GM23248 (cell line): ENCODE results near the gene TIGD3. TPM values are rescaled to one million over a fixed set of nuclear protein-coding genes. Genes with fewer than 3 reads are reported as not detected.

ENCODE experiments used
- DNase-seq: peaks from one replicate; pipeline ENCODE4 v3.0.0-alpha.2; 2015
- H2AFZ ChIP-seq: fragments of 200-600 bp; sonication (generic); 2 replicates; pipeline ENCODE4 v1.6.1; 2016; ENCODE audit warnings: antibody characterized with exemption
- H3F3A ChIP-seq: fragments of 200-600 bp; sonication (generic); 2 replicates; pipeline ENCODE4 v1.6.1; 2016; ENCODE audit warnings: mild to moderate bottlenecking, antibody characterized with exemption, mixed run types; ENCODE audit not compliant: insufficient read depth
- H3K27ac ChIP-seq: fragments of 200-600 bp; sonication (generic); 2 replicates; pipeline ENCODE4 v1.5.1; 2016; ENCODE audit warnings: mild to moderate bottlenecking
- H3K27me3 ChIP-seq: fragments of 200-600 bp; sonication (generic); replicated peaks from 2 replicates; pipeline ENCODE4 v1.6.1; 2016; ENCODE audit warnings: mild to moderate bottlenecking; ENCODE audit not compliant: insufficient read depth
- H3K36me3 ChIP-seq: fragments of 200-600 bp; sonication (generic); 2 replicates; pipeline ENCODE4 v1.6.1; 2016; ENCODE audit warnings: low read depth, mild to moderate bottlenecking
- H3K4me1 ChIP-seq: fragments of 200-600 bp; sonication (generic); 2 replicates; pipeline ENCODE4 v1.6.1; 2016; ENCODE audit warnings: mild to moderate bottlenecking; ENCODE audit not compliant: insufficient read depth
- H3K4me2 ChIP-seq: fragments of 200-600 bp; sonication (generic); one replicate; pipeline ENCODE4 v1.6.1; 2016; ENCODE audit warnings: mild to moderate bottlenecking; ENCODE audit not compliant: unreplicated experiment
- H3K4me3 ChIP-seq: fragments of 200-600 bp; sonication (generic); 2 replicates; pipeline ENCODE4 v1.5.1; 2016; ENCODE audit warnings: mild to moderate bottlenecking
- H3K79me2 ChIP-seq: fragments of 200-600 bp; sonication (generic); 2 replicates; pipeline ENCODE4 v1.6.1; 2016; ENCODE audit warnings: mild to moderate bottlenecking; ENCODE audit not compliant: insufficient read depth
- H3K9ac ChIP-seq: fragments of 200-600 bp; sonication (generic); 2 replicates; pipeline ENCODE4 v1.6.1; 2016; ENCODE audit warnings: mild to moderate bottlenecking
- H3K9me2 ChIP-seq: fragments of 200-600 bp; sonication (generic); 2 replicates; pipeline ENCODE4 v1.6.1; 2016; ENCODE audit warnings: mixed run types, mild to moderate bottlenecking, moderate library complexity; ENCODE audit not compliant: insufficient read depth
- H3K9me3 ChIP-seq: fragments of 200-600 bp; sonication (generic); one replicate; pipeline ENCODE4 v1.6.1; 2017; ENCODE audit warnings: low read depth
- H4K20me1 ChIP-seq: fragments of 200-600 bp; sonication (generic); 2 replicates; pipeline ENCODE4 v1.6.0; 2016; ENCODE audit not compliant: insufficient read depth
- EZH2 ChIP-seq: fragments of 200-600 bp; sonication (generic); IDR thresholded peaks from 2 replicates; pipeline ENCODE4 v1.6.1; 2018; ENCODE audit warnings: antibody characterized with exemption, mild to moderate bottlenecking; ENCODE audit not compliant: insufficient read depth, poor library complexity, severe bottlenecking
- EZH2phosphoT487 ChIP-seq: fragments of 200-600 bp; sonication (generic); IDR thresholded peaks from 2 replicates; pipeline ENCODE4 v1.6.1; 2018; ENCODE audit warnings: antibody characterized with exemption, moderate library complexity, mild to moderate bottlenecking, low read depth; ENCODE audit not compliant: insufficient read depth
- WGBS, 2 experiments: methylation state at CpG; one replicate each; pipeline ENCODE4 v1.1.6; 2015 to 2017; ENCODE audit warnings: low lambda C conversion rate in 2 of 2, low coverage in 1 of 2; ENCODE audit errors: missing lambda C conversion rate in 2 of 2; 5-methylcytosine and 5-hydroxymethylcytosine counted together
- in situ Hi-C: fragments of 300-500 bp; cut with MboI; formaldehyde crosslinking; loops from 2 replicates; pipeline ENCODE4 v1.15.0; 2020
- polyA plus RNA-seq: library from polyadenylated mRNA; unstranded; fragments of >200 nt; fragmentation: Nextera tagmentation; extraction: Ambion mirVana; gene quantifications from 2 replicates; pipeline ENCODE4 v1.2.1, GENCODE V29; 2016
- total RNA-seq: library from RNA; depleted of rRNA; stranded (reverse); fragments of >200 nt; shearing (Covaris generic); gene quantifications from 2 replicates; pipeline ENCODE4 v1.2.3, GENCODE V29; 2014

Gene TIGD3
- total and polyA plus RNA-seq, 2 experiments from 2014 or later = not detected

DNA sequence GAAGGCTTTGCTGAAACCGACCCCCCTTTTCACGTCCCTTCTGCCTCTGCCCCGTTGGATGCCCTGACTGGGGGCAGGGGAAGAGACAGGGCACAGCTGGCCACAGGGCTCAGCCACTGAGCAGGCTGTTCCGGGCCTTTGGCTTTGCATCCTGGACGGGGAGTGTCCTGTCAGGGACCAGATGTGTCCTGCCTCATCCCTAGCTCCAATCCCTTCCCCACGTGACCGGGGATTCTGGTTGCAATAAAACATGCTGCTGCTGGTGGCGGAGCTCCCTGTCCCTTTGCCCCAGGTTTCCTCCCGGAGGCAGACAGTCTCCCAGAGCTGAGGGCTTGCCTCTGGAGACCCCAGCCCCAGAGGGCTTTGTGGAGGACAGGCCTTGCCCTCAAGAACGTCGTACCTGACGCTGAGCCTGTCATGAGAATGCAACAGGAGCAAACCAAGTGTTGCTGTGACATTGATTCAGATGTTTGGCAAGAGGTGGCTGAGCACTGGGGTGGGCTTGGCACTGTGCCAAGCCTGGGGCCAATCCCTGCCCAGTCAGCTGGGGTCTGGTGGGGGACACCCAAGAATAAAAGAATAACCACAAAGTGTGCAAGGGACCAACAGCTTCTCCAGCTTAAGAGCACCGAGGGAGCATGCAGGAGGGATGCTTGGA, 32.6 kb upstream of the TIGD3 start:
- H3K9ac ChIP-seq = peak overlapping the region; percentile 16; the same call in 1 of the 2 replicates
- H3K9me3 ChIP-seq = no peaks in the 10 kb centered on the region
- peaks cover 14% of the 10 kb centered on the region for H3K4me1 ChIP-seq
- peaks cover 34% of the 10 kb centered on the region for H3K36me3 ChIP-seq
- H4K20me1 ChIP-seq = peaks cover 12% of the 10 kb centered on the region; the same call in 1 of the 2 replicates
- no peaks in the 10 kb centered on the region for H3K9me2 ChIP-seq
- in situ Hi-C loops = loop anchor here (10.0 kb wide), 1 partner anchor 47 kb away; no protein-coding TSS in a partner anchor
- H3K4me2 ChIP-seq = no peak overlapping the region
- no peaks in the 10 kb centered on the region for H3K27me3 ChIP-seq
- no peak overlapping the region for H3K4me3 ChIP-seq
- no peak overlapping the region for H2AFZ ChIP-seq
- H3K27ac ChIP-seq = no peak overlapping the region
- no peak for DNase-seq
- 40 to 42% methylated on average over 13 of the region's 13 CpGs for WGBS, 2 experiments
- peaks cover 64% of the 10 kb centered on the region for H3K79me2 ChIP-seq
- peaks cover 67% of the 10 kb centered on the region for H3F3A ChIP-seq
- no peak for TF ChIP-seq EZH2phosphoT487
- TF ChIP-seq EZH2 = no peak

DNA sequence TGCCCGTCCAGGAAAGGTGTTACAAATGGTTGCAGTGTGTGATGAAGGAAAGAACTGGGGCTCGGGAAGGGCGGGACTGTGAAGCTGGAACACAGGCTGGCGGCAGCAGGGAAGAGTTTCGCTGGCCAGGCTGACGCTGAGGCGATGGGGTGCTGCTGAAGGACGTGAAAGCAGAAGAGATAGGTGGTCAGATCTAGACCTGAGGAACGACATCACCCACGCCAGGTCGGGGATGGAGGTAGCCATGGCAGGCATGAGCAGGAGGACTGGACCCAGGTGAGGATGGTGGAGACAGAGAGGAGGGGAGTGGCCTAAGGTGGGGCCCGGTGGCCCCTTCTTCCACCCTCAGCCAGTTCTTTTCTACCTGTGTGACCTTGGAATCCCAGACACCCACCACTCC, 30.7 kb upstream of the TIGD3 start:
- Histone ChIP-seq H3K79me2 (peaks cover 49% of the 10 kb centered on the region), H2AFZ (no peak overlapping the region), H3K27ac (no peak overlapping the region), H3F3A (peaks cover 74% of the 10 kb centered on the region), H3K4me1 (peaks cover 5% of the 10 kb centered on the region), H3K9me2 (no peaks in the 10 kb centered on the region), H3K9ac (no peak overlapping the region), H3K9me3 (no peaks in the 10 kb centered on the region), H3K27me3 (no peaks in the 10 kb centered on the region), H3K4me3 (no peak overlapping the region), H4K20me1 (peaks cover 12% of the 10 kb centered on the region; the same call in 1 of the 2 replicates), H3K36me3 (peaks cover 34% of the 10 kb centered on the region), H3K4me2 (no peak overlapping the region)
- TF ChIP-seq EZH2 (no peak), EZH2phosphoT487 (no peak)
- WGBS, 2 experiments = 85 to 87% methylated on average over 11 to 12 of the region's 12 CpGs
- no peak for DNase-seq
- in situ Hi-C loops = loop anchor here (10.0 kb wide), 1 partner anchor 49 kb away; no protein-coding TSS in a partner anchor

DNA sequence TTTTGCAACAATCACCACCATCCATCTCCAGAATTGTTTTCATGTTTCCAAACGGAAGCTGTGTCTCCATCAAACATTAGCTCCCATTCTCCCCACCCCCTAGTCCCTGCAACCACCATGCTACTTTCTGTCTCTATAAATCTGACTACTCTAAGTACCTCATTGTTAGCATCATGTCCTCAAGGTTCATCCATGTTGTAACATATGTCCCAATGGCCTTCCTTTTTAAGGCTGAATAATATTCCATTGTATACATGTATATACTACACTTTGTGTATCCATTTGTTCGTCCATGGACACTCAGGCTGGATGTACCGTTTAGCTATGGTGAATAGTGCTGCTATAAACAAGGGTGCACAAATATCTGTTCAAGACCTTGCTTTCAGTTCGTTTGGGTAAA, 29.1 kb upstream of the TIGD3 start:
- 79 to 89% methylated on average over 4 of the region's 4 CpGs for WGBS, 2 experiments
- Histone ChIP-seq H3K4me3 (no peak overlapping the region), H3K27ac (no peak overlapping the region), H3K4me1 (0 out of 2 replicates have a peak, but pooled peaks cover 3% of the 10 kb centered on the region), H3K9ac (no peak overlapping the region), H4K20me1 (peaks cover 12% of the 10 kb centered on the region; the same call in 1 of the 2 replicates), H3K79me2 (peaks cover 33% of the 10 kb centered on the region), H2AFZ (no peak overlapping the region), H3K9me3 (no peaks in the 10 kb centered on the region), H3K27me3 (no peaks in the 10 kb centered on the region), H3K36me3 (peaks cover 32% of the 10 kb centered on the region), H3K4me2 (no peak overlapping the region), H3K9me2 (no peaks in the 10 kb centered on the region), H3F3A (peaks cover 69% of the 10 kb centered on the region)
- in situ Hi-C loops = loop anchor here (10.0 kb wide), 1 partner anchor 51 kb away; no protein-coding TSS in a partner anchor
- no peak for DNase-seq
- TF ChIP-seq EZH2phosphoT487 (no peak), EZH2 (no peak)

DNA sequence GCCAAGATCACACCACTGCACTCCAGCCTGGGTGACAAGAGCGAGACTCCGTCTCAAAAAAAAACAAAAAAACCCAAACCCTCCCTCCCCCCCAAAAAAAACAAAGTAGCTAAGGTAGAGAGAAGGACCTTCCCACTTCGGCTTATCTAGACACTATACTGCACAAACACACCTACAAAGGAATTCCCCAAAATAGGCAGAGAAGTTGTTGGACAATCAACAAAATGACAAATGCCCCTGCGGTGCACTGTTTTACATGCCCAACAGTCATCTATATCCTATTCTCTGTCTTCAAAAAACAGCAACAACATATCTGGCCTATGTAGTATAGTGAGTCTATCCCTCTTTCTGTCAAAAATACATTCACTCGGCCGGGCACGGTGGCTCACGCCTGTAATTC, 27.5 kb upstream of the TIGD3 start:
- DNase-seq = no peak
- Histone ChIP-seq H3K9me2 (no peaks in the 10 kb centered on the region), H3K9ac (no peak overlapping the region), H3K36me3 (peaks cover 17% of the 10 kb centered on the region), H4K20me1 (peaks cover 8% of the 10 kb centered on the region; the same call in 1 of the 2 replicates), H3K9me3 (no peaks in the 10 kb centered on the region), H3K27ac (no peak overlapping the region), H3K4me2 (no peak overlapping the region), H3F3A (peaks cover 67% of the 10 kb centered on the region), H2AFZ (no peak overlapping the region), H3K79me2 (peaks cover 17% of the 10 kb centered on the region), H3K27me3 (no peaks in the 10 kb centered on the region), H3K4me3 (no peak overlapping the region), H3K4me1 (0 out of 2 replicates have a peak, but pooled peaks cover 3% of the 10 kb centered on the region)
- in situ Hi-C loops = loop anchor here (10.0 kb wide), 1 partner anchor 52 kb away; no protein-coding TSS in a partner anchor
- no peak for TF ChIP-seq EZH2
- TF ChIP-seq EZH2phosphoT487 = no peak
- WGBS, 2 experiments = 84 to 89% methylated on average over 8 of the region's 8 CpGs
